GM23248 (cell line): Measurements from ENCODE around the gene SLC46A1. TPM values are rescaled to one million over a fixed set of nuclear protein-coding genes. Genes with fewer than 3 reads are reported as not detected.

Experiments
- DNase-seq: peaks from one replicate; pipeline ENCODE4 v3.0.0-alpha.2; 2015
- H2AFZ ChIP-seq: fragments of 200-600 bp; sonication (generic); 2 replicates; pipeline ENCODE4 v1.6.1; 2016; ENCODE audit warnings: antibody characterized with exemption
- H3F3A ChIP-seq: fragments of 200-600 bp; sonication (generic); 2 replicates; pipeline ENCODE4 v1.6.1; 2016; ENCODE audit warnings: mild to moderate bottlenecking, antibody characterized with exemption, mixed run types; ENCODE audit not compliant: insufficient read depth
- H3K27ac ChIP-seq: fragments of 200-600 bp; sonication (generic); 2 replicates; pipeline ENCODE4 v1.5.1; 2016; ENCODE audit warnings: mild to moderate bottlenecking
- H3K27me3 ChIP-seq: fragments of 200-600 bp; sonication (generic); replicated peaks from 2 replicates; pipeline ENCODE4 v1.6.1; 2016; ENCODE audit warnings: mild to moderate bottlenecking; ENCODE audit not compliant: insufficient read depth
- H3K36me3 ChIP-seq: fragments of 200-600 bp; sonication (generic); 2 replicates; pipeline ENCODE4 v1.6.1; 2016; ENCODE audit warnings: low read depth, mild to moderate bottlenecking
- H3K4me1 ChIP-seq: fragments of 200-600 bp; sonication (generic); 2 replicates; pipeline ENCODE4 v1.6.1; 2016; ENCODE audit warnings: mild to moderate bottlenecking; ENCODE audit not compliant: insufficient read depth
- H3K4me2 ChIP-seq: fragments of 200-600 bp; sonication (generic); one replicate; pipeline ENCODE4 v1.6.1; 2016; ENCODE audit warnings: mild to moderate bottlenecking; ENCODE audit not compliant: unreplicated experiment
- H3K4me3 ChIP-seq: fragments of 200-600 bp; sonication (generic); 2 replicates; pipeline ENCODE4 v1.5.1; 2016; ENCODE audit warnings: mild to moderate bottlenecking
- H3K79me2 ChIP-seq: fragments of 200-600 bp; sonication (generic); 2 replicates; pipeline ENCODE4 v1.6.1; 2016; ENCODE audit warnings: mild to moderate bottlenecking; ENCODE audit not compliant: insufficient read depth
- H3K9ac ChIP-seq: fragments of 200-600 bp; sonication (generic); 2 replicates; pipeline ENCODE4 v1.6.1; 2016; ENCODE audit warnings: mild to moderate bottlenecking
- H3K9me2 ChIP-seq: fragments of 200-600 bp; sonication (generic); 2 replicates; pipeline ENCODE4 v1.6.1; 2016; ENCODE audit warnings: mixed run types, mild to moderate bottlenecking, moderate library complexity; ENCODE audit not compliant: insufficient read depth
- H3K9me3 ChIP-seq: fragments of 200-600 bp; sonication (generic); one replicate; pipeline ENCODE4 v1.6.1; 2017; ENCODE audit warnings: low read depth
- H4K20me1 ChIP-seq: fragments of 200-600 bp; sonication (generic); 2 replicates; pipeline ENCODE4 v1.6.0; 2016; ENCODE audit not compliant: insufficient read depth
- EZH2 ChIP-seq: fragments of 200-600 bp; sonication (generic); IDR thresholded peaks from 2 replicates; pipeline ENCODE4 v1.6.1; 2018; ENCODE audit warnings: antibody characterized with exemption, mild to moderate bottlenecking; ENCODE audit not compliant: insufficient read depth, poor library complexity, severe bottlenecking
- EZH2phosphoT487 ChIP-seq: fragments of 200-600 bp; sonication (generic); IDR thresholded peaks from 2 replicates; pipeline ENCODE4 v1.6.1; 2018; ENCODE audit warnings: antibody characterized with exemption, moderate library complexity, mild to moderate bottlenecking, low read depth; ENCODE audit not compliant: insufficient read depth
- WGBS, 2 experiments: methylation state at CpG; one replicate each; pipeline ENCODE4 v1.1.6; 2015 to 2017; ENCODE audit warnings: low lambda C conversion rate in 2 of 2, low coverage in 1 of 2; ENCODE audit errors: missing lambda C conversion rate in 2 of 2; 5-methylcytosine and 5-hydroxymethylcytosine counted together
- in situ Hi-C: fragments of 300-500 bp; cut with MboI; formaldehyde crosslinking; loops from 2 replicates; pipeline ENCODE4 v1.15.0; 2020
- polyA plus RNA-seq: library from polyadenylated mRNA; unstranded; fragments of >200 nt; fragmentation: Nextera tagmentation; extraction: Ambion mirVana; gene quantifications from 2 replicates; pipeline ENCODE4 v1.2.1, GENCODE V29; 2016
- total RNA-seq: library from RNA; depleted of rRNA; stranded (reverse); fragments of >200 nt; shearing (Covaris generic); gene quantifications from 2 replicates; pipeline ENCODE4 v1.2.3, GENCODE V29; 2014

The SLC46A1 gene
- total and polyA plus RNA-seq, 2 experiments from 2014 or later: 4.9 to 11.1 TPM

GRCh38 chr17:28407130-28407973 lies 1.3 kb upstream of the SLC46A1 start:
- DNase-seq: no peak
- Histone ChIP-seq H3K79me2 (no peaks in the 10 kb centered on the region), H3K4me1 (no peaks in the 10 kb centered on the region), H3K27ac (no peak overlapping the region), H2AFZ (no peak overlapping the region), H3K4me3 (no peak overlapping the region), H3K27me3 (0 out of 2 replicates have a peak, but pooled peaks cover 14% of the 10 kb centered on the region), H3F3A (no peaks in the 10 kb centered on the region), H3K9me3 (no peaks in the 10 kb centered on the region), H4K20me1 (no peaks in the 10 kb centered on the region), H3K4me2 (no peak overlapping the region), H3K9me2 (no peaks in the 10 kb centered on the region), H3K9ac (no peak overlapping the region), H3K36me3 (no peaks in the 10 kb centered on the region)
- no peak for TF ChIP-seq EZH2phosphoT487
- TF ChIP-seq EZH2: no peak
- 77 to 89% methylated on average over 5 of the region's 5 CpGs for WGBS, 2 experiments
- in situ Hi-C loops: no loop called here

GRCh38 chr17:28406473-28406814 lies 432 bp upstream of the SLC46A1 start:
- Histone ChIP-seq H4K20me1 (no peaks in the 10 kb centered on the region), H3K4me1 (no peaks in the 10 kb centered on the region), H2AFZ (peak overlapping the region; percentile 84), H3K79me2 (no peaks in the 10 kb centered on the region), H3K36me3 (no peaks in the 10 kb centered on the region), H3K4me2 (peak overlapping the region; percentile 89), H3K9ac (peak overlapping the region; percentile 72), H3K27ac (no peak overlapping the region), H3K9me2 (no peaks in the 10 kb centered on the region), H3K4me3 (peak overlapping the region; percentile 85), H3K27me3 (0 out of 2 replicates have a peak, but pooled peaks cover 14% of the 10 kb centered on the region), H3F3A (no peaks in the 10 kb centered on the region), H3K9me3 (no peaks in the 10 kb centered on the region)
- in situ Hi-C loops: no loop called here
- WGBS, 2 experiments: 36 to 41% methylated on average over 9 of the region's 9 CpGs
- DNase-seq: peak; percentile 15
- TF ChIP-seq EZH2 (no peak), EZH2phosphoT487 (no peak)

- DNase-seq: peak; percentile 68
- peak overlapping the region; percentile 89 for H3K4me2 ChIP-seq
- H4K20me1 ChIP-seq: no peaks in the 10 kb centered on the region
- 16 to 17% methylated on average over 30 to 33 of the region's 33 CpGs for WGBS, 2 experiments
- in situ Hi-C loops: no loop called here
- no peaks in the 10 kb centered on the region for H3K9me2 ChIP-seq
- no peaks in the 10 kb centered on the region for H3K36me3 ChIP-seq
- H3K27ac ChIP-seq: no peak overlapping the region
- TF ChIP-seq EZH2phosphoT487 (no peak), EZH2 (no peak)
- 0 out of 2 replicates have a peak, but pooled peaks cover 3% of the 10 kb centered on the region for H3K27me3 ChIP-seq
- H3K9ac ChIP-seq: peak overlapping the region; percentile 72
- peak overlapping the region; percentile 84 for H2AFZ ChIP-seq
- H3K79me2 ChIP-seq: no peaks in the 10 kb centered on the region
- H3F3A ChIP-seq: no peaks in the 10 kb centered on the region
- H3K9me3 ChIP-seq: no peaks in the 10 kb centered on the region
- no peaks in the 10 kb centered on the region for H3K4me1 ChIP-seq
- H3K4me3 ChIP-seq: peak overlapping the region; percentile 85
Observed at GRCh38 chr17:28404812-28405570, 1.0 kb downstream of the SLC46A1 start.

GRCh38 chr17:28404461-28404811 lies 1.6 kb downstream of the SLC46A1 start:
- in situ Hi-C loops: no loop called here
- H4K20me1 ChIP-seq: no peaks in the 10 kb centered on the region
- no peak overlapping the region for H3K4me2 ChIP-seq

More at GRCh38 chr17:28404461-28404811, 1.6 kb downstream of the SLC46A1 start:
- Histone ChIP-seq H3K9me3 (no peaks in the 10 kb centered on the region), H3K36me3 (no peaks in the 10 kb centered on the region), H2AFZ (no peak overlapping the region), H3K4me3 (no peak overlapping the region), H3K9me2 (no peaks in the 10 kb centered on the region), H3K27ac (no peak overlapping the region), H3K9ac (no peak overlapping the region; the same call in 1 of the 2 replicates), H3F3A (no peaks in the 10 kb centered on the region), H3K27me3 (no peaks in the 10 kb centered on the region), H3K4me1 (no peaks in the 10 kb centered on the region), H3K79me2 (no peaks in the 10 kb centered on the region)
- TF ChIP-seq EZH2 (no peak), EZH2phosphoT487 (no peak)
- DNase-seq: no peak
- WGBS, 2 experiments: 86 to 90% methylated on average over 5 of the region's 5 CpGs
